ENCODE measurements around the gene PIEZO2. TPM values are rescaled to one million over a fixed set of nuclear protein-coding genes. Genes with fewer than 3 reads are reported as not detected.

The PIEZO2 gene
- total RNA-seq, 1 experiment from 2014 or later: 5.5 TPM

DNA sequence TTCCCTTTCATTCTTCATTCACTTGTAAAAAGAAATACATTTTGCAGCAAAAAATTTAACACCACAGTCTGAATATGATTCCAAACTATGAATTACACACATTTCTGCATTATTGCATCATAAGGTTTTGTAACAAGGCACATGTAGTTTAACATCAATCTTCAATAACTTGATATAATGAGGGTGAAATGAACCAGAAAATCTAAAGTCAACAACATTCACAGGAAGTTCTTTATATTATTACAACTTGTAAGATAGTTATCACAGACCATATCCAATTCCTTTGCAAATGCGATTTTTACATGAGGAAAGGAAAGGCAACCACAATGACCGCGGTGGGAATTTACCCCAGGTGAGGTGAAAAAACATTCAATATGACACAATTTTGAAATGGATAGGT is 410.2 kb downstream of the PIEZO2 start:
- Histone ChIP-seq H3K36me3 (ENCODE audit: insufficient read depth, low read length, poor library complexity, severe bottlenecking) (no peaks in the 10 kb centered on the region), H3K27ac (ENCODE audit: low read depth, low read length, poor library complexity, severe bottlenecking) (no peak overlapping the region), H3K4me1 (ENCODE audit: insufficient read depth, low read length, poor library complexity, severe bottlenecking) (peaks cover 8% of the 10 kb centered on the region), H3K9me3 (ENCODE audit: low read depth, low read length, poor library complexity, severe bottlenecking) (no peaks in the 10 kb centered on the region), H3K4me3 (ENCODE audit: low read depth, low read length, poor library complexity, severe bottlenecking) (no peak overlapping the region), H3K27me3 (replicated peaks; ENCODE audit: insufficient read depth, low read depth, low read length, poor library complexity) (peaks cover 8% of the 10 kb centered on the region)
- ChIA-PET CTCF (no interaction called here), POLR2A (ENCODE audit: low non-redundant PET) (no interaction called here)
- DNase-seq (ENCODE audit: low spot score): peak; percentile 17
- no peak for TF ChIP-seq EZH2 (IDR thresholded peaks at IDR 0.05; ENCODE audit: borderline replicate concordance, low read depth, low read length, poor library complexity, severe bottlenecking)
- TF ChIP-seq, protein P1, sequence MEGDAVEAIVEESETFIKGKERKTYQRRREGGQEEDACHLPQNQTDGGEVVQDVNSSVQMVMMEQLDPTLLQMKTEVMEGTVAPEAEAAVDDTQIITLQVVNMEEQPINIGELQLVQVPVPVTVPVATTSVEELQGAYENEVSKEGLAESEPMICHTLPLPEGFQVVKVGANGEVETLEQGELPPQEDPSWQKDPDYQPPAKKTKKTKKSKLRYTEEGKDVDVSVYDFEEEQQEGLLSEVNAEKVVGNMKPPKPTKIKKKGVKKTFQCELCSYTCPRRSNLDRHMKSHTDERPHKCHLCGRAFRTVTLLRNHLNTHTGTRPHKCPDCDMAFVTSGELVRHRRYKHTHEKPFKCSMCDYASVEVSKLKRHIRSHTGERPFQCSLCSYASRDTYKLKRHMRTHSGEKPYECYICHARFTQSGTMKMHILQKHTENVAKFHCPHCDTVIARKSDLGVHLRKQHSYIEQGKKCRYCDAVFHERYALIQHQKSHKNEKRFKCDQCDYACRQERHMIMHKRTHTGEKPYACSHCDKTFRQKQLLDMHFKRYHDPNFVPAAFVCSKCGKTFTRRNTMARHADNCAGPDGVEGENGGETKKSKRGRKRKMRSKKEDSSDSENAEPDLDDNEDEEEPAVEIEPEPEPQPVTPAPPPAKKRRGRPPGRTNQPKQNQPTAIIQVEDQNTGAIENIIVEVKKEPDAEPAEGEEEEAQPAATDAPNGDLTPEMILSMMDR (conservative IDR thresholded peaks at IDR 0.05; ENCODE audit: low read depth, low read length): no peak
- BruUV-seq (replicated peaks): no TSS peak
- intact Hi-C loops (cut with micrococcal nuclease; ENCODE audit: unreplicated experiment): no loop called here

DNA sequence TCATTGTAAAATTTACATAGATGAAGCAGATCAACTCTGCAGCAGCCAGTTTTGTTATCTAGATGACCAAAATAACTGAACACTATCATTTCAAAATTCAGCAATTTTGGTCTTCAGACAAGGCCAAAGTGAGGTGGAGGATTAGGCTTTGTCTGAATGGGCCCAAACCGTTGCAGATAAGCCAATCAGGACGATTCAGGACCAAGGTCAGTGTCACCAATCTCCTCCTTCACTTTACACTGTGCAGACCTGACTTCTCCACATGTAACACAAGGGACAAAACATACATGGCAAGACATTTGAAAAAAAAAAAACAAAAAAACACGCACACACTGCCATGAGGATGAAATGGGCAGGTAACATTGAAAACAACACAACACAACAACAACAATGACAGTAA is 412.4 kb downstream of the PIEZO2 start:
- DNase-seq (ENCODE audit: low spot score): peak; percentile 9
- H3K4me1 ChIP-seq (ENCODE audit: insufficient read depth, low read length, poor library complexity, severe bottlenecking): peaks cover 8% of the 10 kb centered on the region
- no peak overlapping the region for H3K27ac ChIP-seq (ENCODE audit: low read depth, low read length, poor library complexity, severe bottlenecking)
- H3K4me3 ChIP-seq (ENCODE audit: low read depth, low read length, poor library complexity, severe bottlenecking): no peak overlapping the region
- POLR2A ChIA-PET (ENCODE audit: low non-redundant PET): no interaction called here
- intact Hi-C loops (cut with micrococcal nuclease; ENCODE audit: unreplicated experiment): no loop called here
- no TSS peak for BruUV-seq (replicated peaks)
- CTCF ChIA-PET: no interaction called here
- TF ChIP-seq, protein P1 (conservative IDR thresholded peaks at IDR 0.05; ENCODE audit: low read depth, low read length): no peak
- TF ChIP-seq EZH2 (IDR thresholded peaks at IDR 0.05; ENCODE audit: borderline replicate concordance, low read depth, low read length, poor library complexity, severe bottlenecking): no peak
- H3K27me3 ChIP-seq (replicated peaks; ENCODE audit: insufficient read depth, low read depth, low read length, poor library complexity): peaks cover 12% of the 10 kb centered on the region
- H3K36me3 ChIP-seq (ENCODE audit: insufficient read depth, low read length, poor library complexity, severe bottlenecking): no peaks in the 10 kb centered on the region
- no peaks in the 10 kb centered on the region for H3K9me3 ChIP-seq (ENCODE audit: low read depth, low read length, poor library complexity, severe bottlenecking)

DNA sequence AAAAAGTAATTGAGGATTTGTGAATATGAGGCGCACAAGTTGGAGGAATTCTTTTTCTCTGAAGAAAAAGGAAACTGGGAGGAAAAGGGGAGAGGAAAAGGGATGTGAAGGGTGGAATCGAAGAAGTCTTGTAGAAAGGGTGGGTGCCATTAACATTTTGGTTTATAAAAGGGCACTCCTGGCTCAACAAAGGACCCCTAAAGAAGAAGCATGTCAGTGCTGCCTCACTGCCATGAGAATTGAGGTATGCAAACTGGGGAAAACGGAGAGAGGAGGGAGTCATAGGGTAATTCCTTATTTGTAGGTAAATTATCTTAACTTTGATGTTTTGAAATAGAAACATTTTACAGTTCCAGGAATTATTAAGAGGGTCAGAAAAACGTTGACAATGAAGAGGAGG is 416.4 kb downstream of the PIEZO2 start:
- Histone ChIP-seq H3K27me3 (replicated peaks; ENCODE audit: insufficient read depth, low read depth, low read length, poor library complexity) (peaks cover 7% of the 10 kb centered on the region), H3K4me3 (ENCODE audit: low read depth, low read length, poor library complexity, severe bottlenecking) (no peak overlapping the region), H3K9me3 (ENCODE audit: low read depth, low read length, poor library complexity, severe bottlenecking) (no peaks in the 10 kb centered on the region), H3K36me3 (ENCODE audit: insufficient read depth, low read length, poor library complexity, severe bottlenecking) (no peaks in the 10 kb centered on the region), H3K27ac (ENCODE audit: low read depth, low read length, poor library complexity, severe bottlenecking) (no peak overlapping the region), H3K4me1 (ENCODE audit: insufficient read depth, low read length, poor library complexity, severe bottlenecking) (no peaks in the 10 kb centered on the region)
- intact Hi-C loops (cut with micrococcal nuclease; ENCODE audit: unreplicated experiment): no loop called here
- TF ChIP-seq, protein P1 (conservative IDR thresholded peaks at IDR 0.05; ENCODE audit: low read depth, low read length): no peak
- no peak for TF ChIP-seq EZH2 (IDR thresholded peaks at IDR 0.05; ENCODE audit: borderline replicate concordance, low read depth, low read length, poor library complexity, severe bottlenecking)
- BruUV-seq (replicated peaks): no TSS peak
- ChIA-PET POLR2A (ENCODE audit: low non-redundant PET) (no interaction called here), CTCF (no interaction called here)
- DNase-seq (ENCODE audit: low spot score): no peak
